Measurements from ENCODE around the gene PYROXD2. TPM values are rescaled to one million over a fixed set of nuclear protein-coding genes. Genes with fewer than 3 reads are reported as not detected.
A peak's percentile ranks its signal among the peaks of the same experiment; 100 is the strongest.

Gene PYROXD2
- polyA plus RNA-seq (2012; ENCODE audit: insufficient read depth, insufficient read length, low read depth), result 5.2 TPM

DNA sequence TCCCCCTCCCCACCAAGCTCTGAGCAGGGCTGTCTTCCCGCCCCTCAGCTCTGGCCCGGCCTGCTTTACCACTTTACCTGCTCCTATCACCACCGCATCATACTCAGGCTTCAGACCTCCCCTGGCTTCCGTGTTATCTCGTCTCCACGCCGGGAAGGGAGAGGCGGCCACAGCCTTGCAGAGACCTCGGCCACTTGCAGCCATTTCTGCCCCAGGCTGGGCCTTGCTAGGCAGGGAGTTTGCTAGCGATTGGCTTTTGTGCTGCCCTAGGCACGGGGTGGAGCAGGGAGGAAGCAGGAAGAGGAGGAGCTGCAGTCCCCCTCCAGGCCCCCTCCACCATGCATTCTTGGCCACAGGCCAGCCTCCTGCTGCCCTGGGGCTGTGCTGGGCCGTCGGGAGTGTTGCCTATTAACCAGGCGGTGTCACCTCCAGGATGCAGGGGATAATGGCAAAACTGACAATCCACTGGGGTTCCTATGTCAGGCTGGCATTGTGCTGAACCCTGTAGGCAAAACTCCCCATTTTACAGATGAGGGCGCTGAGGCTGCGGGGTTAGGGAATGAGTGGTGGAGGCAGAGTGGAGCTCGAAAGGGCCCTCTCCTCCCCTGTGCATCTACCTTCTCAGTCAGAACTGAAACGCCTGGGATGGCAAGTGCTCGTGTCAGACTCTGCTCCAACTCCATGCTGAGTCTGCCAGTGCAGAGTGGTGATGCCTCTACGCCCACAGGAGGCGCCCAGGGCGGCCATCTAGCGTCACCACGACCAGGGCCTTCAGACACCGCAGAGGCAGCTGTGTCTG is at the start of gene PYROXD2:
TSS of gene PYROXD2 (minus strand) at position 251 of the 799 bp plus-strand sequence. CDS start at position 204, 47 bp downstream.
- Histone ChIP-seq H3K36me3 (no peaks in the 10 kb centered on the region), H3K4me1 (peaks cover 5% of the 10 kb centered on the region), H3K4me3 (ENCODE audit: low read depth, low read length) (peak within 1 kb of the TSS; percentile 64), H3K27me3 (no peaks in the 10 kb centered on the region), H3K9me3 (no peaks in the 10 kb centered on the region)
- TF ChIP-seq, protein P1, sequence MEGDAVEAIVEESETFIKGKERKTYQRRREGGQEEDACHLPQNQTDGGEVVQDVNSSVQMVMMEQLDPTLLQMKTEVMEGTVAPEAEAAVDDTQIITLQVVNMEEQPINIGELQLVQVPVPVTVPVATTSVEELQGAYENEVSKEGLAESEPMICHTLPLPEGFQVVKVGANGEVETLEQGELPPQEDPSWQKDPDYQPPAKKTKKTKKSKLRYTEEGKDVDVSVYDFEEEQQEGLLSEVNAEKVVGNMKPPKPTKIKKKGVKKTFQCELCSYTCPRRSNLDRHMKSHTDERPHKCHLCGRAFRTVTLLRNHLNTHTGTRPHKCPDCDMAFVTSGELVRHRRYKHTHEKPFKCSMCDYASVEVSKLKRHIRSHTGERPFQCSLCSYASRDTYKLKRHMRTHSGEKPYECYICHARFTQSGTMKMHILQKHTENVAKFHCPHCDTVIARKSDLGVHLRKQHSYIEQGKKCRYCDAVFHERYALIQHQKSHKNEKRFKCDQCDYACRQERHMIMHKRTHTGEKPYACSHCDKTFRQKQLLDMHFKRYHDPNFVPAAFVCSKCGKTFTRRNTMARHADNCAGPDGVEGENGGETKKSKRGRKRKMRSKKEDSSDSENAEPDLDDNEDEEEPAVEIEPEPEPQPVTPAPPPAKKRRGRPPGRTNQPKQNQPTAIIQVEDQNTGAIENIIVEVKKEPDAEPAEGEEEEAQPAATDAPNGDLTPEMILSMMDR (IDR thresholded peaks at IDR 0.05; ENCODE audit: low read depth, low read length), result no peak
- peak; percentile 87 for DNase-seq

DNA sequence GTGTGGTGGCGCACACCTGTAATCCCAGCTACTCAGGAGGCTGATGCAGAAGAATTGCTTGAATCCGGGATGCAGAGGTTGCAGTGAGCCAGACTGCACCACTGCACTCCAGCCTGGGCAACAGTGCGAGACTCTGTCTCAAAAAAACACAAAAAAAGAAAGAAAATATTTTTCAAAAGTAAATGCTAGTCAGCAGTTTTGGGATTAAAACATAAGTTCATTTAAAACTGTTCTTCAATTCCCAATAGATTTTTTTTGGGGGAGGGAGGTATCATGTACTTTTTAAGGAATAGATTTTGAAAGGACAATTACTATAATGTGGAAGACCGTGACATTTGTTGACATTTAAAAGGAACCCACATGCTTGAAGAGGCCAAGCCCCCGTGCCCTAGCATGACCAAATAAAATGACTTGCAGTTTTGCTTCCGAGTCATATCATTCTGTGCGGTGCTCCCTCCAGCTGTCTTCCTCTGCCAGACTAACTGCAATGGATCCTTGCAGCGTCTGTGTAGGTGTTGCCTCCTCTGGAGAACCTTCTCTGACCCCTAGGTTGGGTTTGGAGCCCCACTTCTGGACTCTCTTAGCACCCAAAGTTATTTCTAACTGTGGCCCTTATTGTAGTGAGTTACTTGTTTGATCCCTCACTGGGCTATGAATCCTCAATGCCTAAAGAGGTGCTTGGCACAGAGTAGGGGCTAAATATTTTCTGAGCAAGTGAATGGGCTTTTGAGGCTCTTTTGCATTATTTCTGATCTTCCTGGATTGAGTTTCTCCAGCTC is 49.2 kb upstream of the PYROXD2 start:
- DNase-seq, result no peak
- H3K36me3 ChIP-seq, result no peaks in the 10 kb centered on the region
- no peaks in the 10 kb centered on the region for H3K9me3 ChIP-seq
- TF ChIP-seq, protein P1 (IDR thresholded peaks at IDR 0.05; ENCODE audit: low read depth, low read length), result no peak
- H3K4me3 ChIP-seq (ENCODE audit: low read depth, low read length), result no peak overlapping the region
- peaks cover 65% of the 10 kb centered on the region for H3K27me3 ChIP-seq
- peaks cover 6% of the 10 kb centered on the region for H3K4me1 ChIP-seq

DNA sequence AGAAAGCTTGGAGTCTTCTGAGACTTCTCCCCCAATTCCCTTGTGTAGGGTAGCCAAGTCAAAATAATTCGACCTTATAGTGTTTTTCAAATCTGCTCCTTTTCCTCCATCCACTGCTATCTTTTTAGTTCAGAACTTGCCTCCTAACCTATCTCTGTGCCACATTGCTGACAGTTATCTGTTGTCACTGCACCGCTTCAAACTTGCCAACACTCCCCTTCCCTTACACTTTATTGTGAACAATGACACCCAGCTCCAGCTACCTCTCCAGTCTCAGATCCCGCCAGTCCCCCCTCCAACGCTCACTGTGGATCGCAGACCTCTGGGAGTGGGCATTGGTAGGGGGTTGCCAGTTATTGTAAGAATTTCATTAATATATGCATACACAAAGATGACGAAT is 48.0 kb upstream of the PYROXD2 start:
- Histone ChIP-seq H3K27me3 (peaks cover 64% of the 10 kb centered on the region), H3K9me3 (no peaks in the 10 kb centered on the region), H3K36me3 (no peaks in the 10 kb centered on the region), H3K4me3 (ENCODE audit: low read depth, low read length) (no peak overlapping the region), H3K4me1 (peaks cover 6% of the 10 kb centered on the region)
- TF ChIP-seq, protein P1 (IDR thresholded peaks at IDR 0.05; ENCODE audit: low read depth, low read length), result no peak
- DNase-seq, result no peak

DNA sequence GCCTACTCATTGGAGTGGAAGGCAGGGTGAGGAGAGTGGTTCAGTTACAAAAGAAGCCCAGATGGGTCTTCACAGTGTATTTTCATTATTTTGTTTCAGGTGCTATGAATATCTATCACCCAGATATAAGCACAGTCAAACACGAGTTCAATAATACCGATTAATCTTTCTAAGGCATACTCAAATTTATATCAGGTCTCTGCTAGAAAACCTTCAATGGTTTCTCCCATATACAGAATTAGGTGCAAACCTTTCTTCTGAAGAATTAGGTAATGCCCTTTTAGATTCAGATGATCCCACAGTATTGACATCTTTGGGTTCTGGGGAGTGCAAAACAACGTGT is 46.5 kb upstream of the PYROXD2 start:
- H3K27me3 ChIP-seq, result peaks cover 66% of the 10 kb centered on the region
- no peaks in the 10 kb centered on the region for H3K9me3 ChIP-seq
- no peak overlapping the region for H3K4me3 ChIP-seq (ENCODE audit: low read depth, low read length)
- TF ChIP-seq, protein P1 (IDR thresholded peaks at IDR 0.05; ENCODE audit: low read depth, low read length), result no peak
- H3K36me3 ChIP-seq, result no peaks in the 10 kb centered on the region
- H3K4me1 ChIP-seq, result peaks cover 6% of the 10 kb centered on the region
- no peak for DNase-seq

DNA sequence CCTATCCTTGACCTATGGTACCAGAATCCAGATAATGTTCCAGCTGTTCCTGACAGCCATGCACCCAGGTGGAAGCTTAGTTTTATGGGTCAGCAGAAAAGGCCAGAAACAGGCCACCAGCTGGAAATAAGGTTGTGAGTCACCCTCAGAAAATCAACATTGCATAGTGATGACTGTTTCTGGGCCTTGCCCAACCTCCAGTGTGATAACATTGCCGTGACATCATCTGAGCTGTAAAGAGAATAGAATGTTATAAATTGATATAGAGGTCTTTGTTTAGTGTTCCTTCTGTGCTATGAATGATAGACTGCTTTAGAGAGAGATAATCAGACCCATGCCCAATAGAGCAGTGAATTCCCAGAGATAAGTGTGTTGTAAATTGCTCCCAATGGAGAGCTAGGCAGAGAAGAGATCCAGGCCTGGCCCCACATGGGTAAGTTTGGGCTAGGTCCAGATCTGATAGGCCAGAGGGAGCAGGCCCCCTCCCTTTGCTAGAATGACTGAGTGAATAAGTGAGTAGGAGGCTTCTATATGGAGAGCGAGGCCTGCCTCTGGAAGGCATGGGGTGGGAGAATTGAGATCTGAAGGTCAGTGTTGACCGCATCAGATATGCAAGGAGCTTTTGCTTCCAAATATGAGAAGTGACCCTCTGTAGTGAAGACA is 46.0 kb upstream of the PYROXD2 start:
- peak; percentile 75 for DNase-seq
- Histone ChIP-seq H3K9me3 (no peaks in the 10 kb centered on the region), H3K4me1 (peaks cover 6% of the 10 kb centered on the region), H3K36me3 (no peaks in the 10 kb centered on the region), H3K4me3 (ENCODE audit: low read depth, low read length) (no peak overlapping the region), H3K27me3 (peaks cover 71% of the 10 kb centered on the region)
- TF ChIP-seq, protein P1 (IDR thresholded peaks at IDR 0.05; ENCODE audit: low read depth, low read length), result no peak
